HEK293T (cell line): Measurements from ENCODE around the gene SPATA21.

ENCODE experiments used
- BHLHE40 ChIP-seq: fragments of 450-650 bp; IDR thresholded peaks from 2 replicates; pipeline ENCODE4 v1.6.1; 2016; ENCODE audit warnings: mild to moderate bottlenecking, moderate library complexity, borderline replicate concordance
- CTBP1 ChIP-seq: fragments of 450-650 bp; IDR thresholded peaks from 2 replicates; pipeline ENCODE4 v1.6.1; 2016; ENCODE audit warnings: borderline replicate concordance
- FOXA1 ChIP-seq: fragments of 450-650 bp; IDR thresholded peaks from 2 replicates; pipeline ENCODE4 v1.6.1; 2016; ENCODE audit warnings: mild to moderate bottlenecking
- FOXK2 ChIP-seq: fragments of 450-650 bp; IDR thresholded peaks from 2 replicates; pipeline ENCODE4 v1.6.1; 2016; ENCODE audit warnings: mild to moderate bottlenecking
- FOXM1 ChIP-seq: fragments of 450-650 bp; IDR thresholded peaks from 2 replicates; pipeline ENCODE4 v1.6.1; 2017; ENCODE audit warnings: mild to moderate bottlenecking, borderline replicate concordance
- LEF1 ChIP-seq: fragments of 450-650 bp; IDR thresholded peaks from 2 replicates; pipeline ENCODE4 v1.6.1; 2017; ENCODE audit warnings: mild to moderate bottlenecking, borderline replicate concordance
- NFRKB ChIP-seq: fragments of 450-650 bp; IDR thresholded peaks from 2 replicates; pipeline ENCODE4 v1.6.1; 2016; ENCODE audit warnings: mild to moderate bottlenecking, moderate library complexity
- SP1 ChIP-seq: fragments of 450-650 bp; IDR thresholded peaks from 2 replicates; pipeline ENCODE4 v1.6.1; 2017
- SUZ12 ChIP-seq: fragments of 450-650 bp; IDR thresholded peaks from 2 replicates; pipeline ENCODE4 v1.6.1; 2016; ENCODE audit warnings: mild to moderate bottlenecking
- TARDBP ChIP-seq: fragments of 450-650 bp; IDR thresholded peaks from 2 replicates; pipeline ENCODE4 v1.6.1; 2016
- ZNF384 ChIP-seq: fragments of 450-650 bp; IDR thresholded peaks from 2 replicates; pipeline ENCODE4 v1.6.1; 2016

- TF ChIP-seq BHLHE40 (no peak), TARDBP (no peak), SP1 (no peak), FOXM1 (no peak), FOXK2 (no peak), CTBP1 (no peak), LEF1 (no peak), NFRKB (no peak), FOXA1 (no peak), SUZ12 (no peak), ZNF384 (no peak)
These were observed 65.5 kb downstream of the SPATA21 start for GRCh38 chr1:16371725-16372124.
